Measurements from ENCODE around the gene MOK. TPM values are rescaled to one million over a fixed set of nuclear protein-coding genes. Genes with fewer than 3 reads are reported as not detected.

The MOK gene
- total RNA-seq, 1 donor: 40.6 TPM

DNA sequence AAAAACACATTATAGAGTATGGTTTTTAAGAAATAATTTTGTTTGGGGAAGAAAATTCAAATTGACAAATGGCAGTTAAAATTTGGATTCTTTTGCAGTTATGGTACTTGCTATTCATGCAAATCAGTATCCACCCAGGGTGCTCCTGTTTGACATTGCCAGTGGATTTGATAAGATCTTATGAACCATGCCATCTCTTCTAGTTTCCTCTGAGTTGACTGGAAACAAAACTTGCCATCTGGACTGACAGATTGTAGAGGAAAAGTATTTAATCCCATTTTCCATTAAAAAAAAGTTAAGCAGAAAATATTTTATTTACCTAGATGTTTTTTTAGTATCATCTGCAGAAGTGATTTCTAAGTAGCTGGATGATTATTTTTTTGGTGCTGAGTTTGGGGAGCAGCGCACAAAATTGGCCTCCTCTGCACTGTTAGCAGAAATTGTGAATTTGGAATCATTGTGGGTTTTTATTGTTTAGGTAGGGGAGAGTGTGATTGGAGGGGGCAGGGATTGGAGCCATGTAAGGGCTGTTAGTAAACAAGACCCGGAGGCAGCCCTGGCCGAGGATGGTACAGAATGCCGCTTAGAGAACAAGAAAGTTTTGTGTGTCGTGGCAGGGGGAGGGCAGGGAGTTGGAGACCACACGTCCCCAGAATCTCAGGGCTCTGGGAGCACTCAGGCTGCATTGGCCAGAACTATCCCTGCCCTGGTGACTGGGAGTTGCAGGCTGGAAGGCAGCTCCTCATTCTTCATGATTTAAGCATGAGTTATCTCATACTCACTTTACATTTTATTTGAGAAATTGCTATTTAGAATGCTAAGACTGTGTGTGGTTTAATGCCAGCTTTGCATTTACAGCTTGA lies 108.7 kb downstream of the MOK start:
- TF ChIP-seq, protein P1, sequence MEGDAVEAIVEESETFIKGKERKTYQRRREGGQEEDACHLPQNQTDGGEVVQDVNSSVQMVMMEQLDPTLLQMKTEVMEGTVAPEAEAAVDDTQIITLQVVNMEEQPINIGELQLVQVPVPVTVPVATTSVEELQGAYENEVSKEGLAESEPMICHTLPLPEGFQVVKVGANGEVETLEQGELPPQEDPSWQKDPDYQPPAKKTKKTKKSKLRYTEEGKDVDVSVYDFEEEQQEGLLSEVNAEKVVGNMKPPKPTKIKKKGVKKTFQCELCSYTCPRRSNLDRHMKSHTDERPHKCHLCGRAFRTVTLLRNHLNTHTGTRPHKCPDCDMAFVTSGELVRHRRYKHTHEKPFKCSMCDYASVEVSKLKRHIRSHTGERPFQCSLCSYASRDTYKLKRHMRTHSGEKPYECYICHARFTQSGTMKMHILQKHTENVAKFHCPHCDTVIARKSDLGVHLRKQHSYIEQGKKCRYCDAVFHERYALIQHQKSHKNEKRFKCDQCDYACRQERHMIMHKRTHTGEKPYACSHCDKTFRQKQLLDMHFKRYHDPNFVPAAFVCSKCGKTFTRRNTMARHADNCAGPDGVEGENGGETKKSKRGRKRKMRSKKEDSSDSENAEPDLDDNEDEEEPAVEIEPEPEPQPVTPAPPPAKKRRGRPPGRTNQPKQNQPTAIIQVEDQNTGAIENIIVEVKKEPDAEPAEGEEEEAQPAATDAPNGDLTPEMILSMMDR (IDR thresholded peaks at IDR 0.05; ENCODE audit: insufficient read depth, low read length): no peak
- DNase-seq (ENCODE audit: low read depth): no peak

DNA sequence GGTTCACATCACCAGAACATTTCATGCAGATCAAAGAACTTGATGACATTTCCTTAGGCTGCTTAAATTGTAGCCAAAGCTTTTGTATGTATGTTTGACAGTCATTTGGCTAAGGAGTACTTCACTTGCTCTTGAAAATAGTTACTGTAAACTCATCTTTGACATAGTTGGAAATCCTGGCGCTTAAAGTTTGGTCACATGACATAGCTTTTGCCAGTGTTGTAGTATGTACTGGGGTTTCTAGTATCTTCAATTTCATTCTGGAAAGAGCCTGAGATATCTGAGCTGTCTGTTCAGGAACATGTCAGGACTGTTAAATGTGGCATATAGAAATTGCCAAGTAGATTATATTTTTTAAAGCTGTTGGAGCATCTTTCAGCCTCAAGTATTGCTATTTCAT lies 109.5 kb downstream of the MOK start:
- TF ChIP-seq, protein P1 (IDR thresholded peaks at IDR 0.05; ENCODE audit: insufficient read depth, low read length): no peak
- peak; percentile 20 for DNase-seq (ENCODE audit: low read depth)
- no peak overlapping the region for H3K4me3 ChIP-seq (ENCODE audit: low read depth, low read length)

More for the DNA sequence above, 108.7 kb downstream of the MOK start:
- no peak overlapping the region for H3K4me3 ChIP-seq (ENCODE audit: low read depth, low read length)

DNA sequence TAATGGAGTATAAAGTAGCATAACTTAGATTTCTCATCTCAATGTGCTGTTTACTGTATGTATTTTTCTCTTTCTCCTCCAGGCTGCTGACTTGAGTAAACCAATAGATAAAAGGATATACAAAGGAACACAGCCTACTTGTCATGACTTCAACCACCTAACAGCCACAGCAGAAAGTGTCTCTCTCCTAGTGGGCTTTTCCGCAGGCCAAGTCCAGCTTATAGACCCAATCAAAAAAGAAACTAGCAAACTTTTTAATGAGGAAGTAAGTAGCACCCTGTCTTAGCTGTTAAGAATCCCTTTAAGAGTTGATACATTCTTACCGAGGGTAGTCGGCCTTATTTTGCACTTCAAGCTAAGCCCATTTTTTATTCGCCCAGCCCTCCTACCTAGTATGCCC lies 110.1 kb downstream of the MOK start:
- TF ChIP-seq, protein P1 (IDR thresholded peaks at IDR 0.05; ENCODE audit: insufficient read depth, low read length): no peak
- H3K4me3 ChIP-seq (ENCODE audit: low read depth, low read length): no peak overlapping the region
- DNase-seq (ENCODE audit: low read depth): no peak

DNA sequence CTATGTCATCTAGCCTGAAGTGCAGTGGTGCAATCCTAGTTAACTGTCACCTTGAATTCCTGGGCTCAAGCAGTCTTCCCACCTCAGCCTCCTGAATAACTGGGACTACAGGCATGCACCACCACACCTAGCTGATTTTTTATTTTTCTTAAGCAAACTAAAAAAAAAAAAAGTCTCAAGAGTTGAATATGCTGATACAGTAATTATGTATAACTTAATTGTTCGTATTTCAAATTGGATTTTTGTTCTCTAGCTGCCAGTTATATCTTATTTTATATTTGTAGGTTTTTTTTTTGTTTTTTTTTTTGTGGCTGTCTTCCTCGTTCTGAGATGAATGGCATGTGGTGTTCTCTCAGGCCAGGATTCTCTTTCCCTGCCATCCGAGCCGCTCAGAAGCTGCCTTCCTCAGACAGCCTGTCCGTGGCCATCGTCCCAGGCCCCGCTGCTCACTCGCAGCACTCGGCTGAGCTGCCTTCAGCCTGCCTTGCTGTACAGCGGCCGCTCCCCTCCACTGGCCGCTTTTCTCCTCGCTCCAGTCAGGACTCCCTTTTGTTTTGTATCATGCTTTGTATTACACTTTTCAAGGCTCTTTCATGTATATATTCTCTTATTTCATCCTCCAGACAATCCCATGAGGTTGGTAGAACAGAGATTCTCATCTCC lies 112.0 kb downstream of the MOK start:
- DNase-seq (ENCODE audit: low read depth): no peak
- no peak overlapping the region for H3K4me3 ChIP-seq (ENCODE audit: low read depth, low read length)
- TF ChIP-seq, protein P1 (IDR thresholded peaks at IDR 0.05; ENCODE audit: insufficient read depth, low read length): no peak

DNA sequence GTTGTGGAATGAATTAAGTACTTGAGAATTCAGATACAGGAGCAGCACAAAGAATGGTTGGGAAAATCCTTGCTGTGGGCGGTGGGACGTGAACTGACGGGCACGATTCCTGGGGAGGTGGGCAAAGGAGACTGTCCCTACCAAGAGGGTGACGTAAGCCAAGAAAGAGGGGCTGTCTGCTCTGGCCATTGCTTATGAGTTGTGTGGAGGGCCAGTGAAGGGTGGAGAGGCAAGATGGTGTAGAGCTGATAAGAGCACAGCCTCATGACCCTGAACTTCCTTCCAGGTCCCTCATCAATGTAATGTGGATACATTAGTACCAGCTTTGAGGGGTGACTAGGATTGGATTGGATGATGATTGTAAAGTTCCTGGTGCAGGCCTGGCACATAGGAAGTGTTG lies 115.1 kb downstream of the MOK start:
- no peak overlapping the region for H3K4me3 ChIP-seq (ENCODE audit: low read depth, low read length)
- TF ChIP-seq, protein P1 (IDR thresholded peaks at IDR 0.05; ENCODE audit: insufficient read depth, low read length): no peak
- DNase-seq (ENCODE audit: low read depth): no peak

DNA sequence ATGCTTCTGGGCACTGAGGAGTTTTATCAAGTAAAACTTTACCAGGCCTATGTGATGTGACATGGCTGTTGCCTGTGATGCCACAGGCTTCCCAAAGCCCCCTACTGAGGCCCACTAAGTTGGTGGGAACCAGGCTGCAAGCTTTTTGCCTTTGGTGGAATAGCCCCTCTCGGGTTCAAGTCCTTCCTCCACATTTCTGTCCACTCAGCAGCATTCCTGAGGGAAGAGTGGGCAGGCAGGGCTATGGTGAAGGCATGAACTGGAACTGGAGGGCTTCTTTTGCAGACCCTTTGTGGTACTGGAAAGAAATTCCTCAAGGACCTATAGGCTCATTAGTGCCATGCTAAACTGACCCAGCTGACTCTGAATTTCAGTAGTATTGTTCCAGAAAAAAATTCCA lies 116.8 kb downstream of the MOK start:
- TF ChIP-seq, protein P1 (IDR thresholded peaks at IDR 0.05; ENCODE audit: insufficient read depth, low read length): no peak
- no peak for DNase-seq (ENCODE audit: low read depth)

More for the DNA sequence above, 116.8 kb downstream of the MOK start:
- H3K4me3 ChIP-seq (ENCODE audit: low read depth, low read length): no peak overlapping the region
